PC-3 (cell line): ENCODE results near the gene PRIMA1. TPM values are rescaled to one million over a fixed set of nuclear protein-coding genes. Genes with fewer than 3 reads are reported as not detected.

Experiments
- ATAC-seq: fragments of 200-7000 bp; cut with Tn5 transposase; 2 replicates; pipeline ENCODE4 v1.9.1; 2020; ENCODE audit warnings: mild to moderate bottlenecking, moderate library complexity
- BruUV-seq: library from RNA; stranded (reverse); fragments of 400-500 nt; replicated peaks from 2 replicates; lab custom pipeline; 2021; lab: Mats Ljungman, UMichigan
- CTCF ChIA-PET: fragments of 300-600 bp; sonication (Branson Sonifier 250); formaldehyde crosslinking; loops from one replicate; lab custom pipeline; 2022; ENCODE audit warnings: antibody characterized with exemption; lab: Charles Lee
- POLR2A ChIA-PET: fragments of 300-600 bp; sonication (Branson Sonifier 250); formaldehyde crosslinking; loops from one replicate; lab custom pipeline; 2022; ENCODE audit warnings: antibody characterized with exemption; ENCODE audit not compliant: unreplicated experiment; lab: Charles Lee
- DNase-seq: peaks from one replicate; pipeline ENCODE4 v3.0.0-alpha.2; 2015
- H2AFZ ChIP-seq: fragments of 300-600 bp; sonication (generic); 2 replicates; pipeline ENCODE4 v1.6.0; 2016; ENCODE audit warnings: antibody characterized with exemption, low read length
- H3F3A ChIP-seq: fragments of 300-600 bp; sonication (generic); one replicate; pipeline ENCODE4 v1.6.0; 2017; ENCODE audit warnings: antibody characterized with exemption, low read length, control low read depth, mild to moderate bottlenecking; ENCODE audit not compliant: unreplicated experiment
- H3K27ac ChIP-seq: fragments of 300-600 bp; sonication (generic); 2 replicates; pipeline ENCODE4 v1.5.1; 2016; ENCODE audit warnings: mild to moderate bottlenecking, low read length
- H3K27me3 ChIP-seq: fragments of 300-600 bp; sonication (generic); 2 replicates; pipeline ENCODE4 v1.6.1; 2016; ENCODE audit warnings: low read length, mixed read lengths
- H3K36me3 ChIP-seq: fragments of 300-600 bp; sonication (generic); 2 replicates; pipeline ENCODE4 v1.6.1; 2016; ENCODE audit warnings: low read depth, mixed run types, low read length, mixed read lengths
- H3K4me1 ChIP-seq: fragments of 300-600 bp; sonication (generic); 2 replicates; pipeline ENCODE4 v1.5.1; 2016; ENCODE audit warnings: low read length; ENCODE audit not compliant: insufficient read depth
- H3K4me2 ChIP-seq: fragments of 300-600 bp; sonication (generic); 2 replicates; pipeline ENCODE4 v1.6.0; 2016; ENCODE audit warnings: low read length
- H3K4me3 ChIP-seq: fragments of 300-600 bp; sonication (generic); 2 replicates; pipeline ENCODE4 v1.5.1; 2016; ENCODE audit warnings: mild to moderate bottlenecking, low read length, mixed read lengths
- H3K79me2 ChIP-seq: fragments of 300-600 bp; sonication (generic); 2 replicates; pipeline ENCODE4 v1.6.1; 2017; ENCODE audit warnings: low read length, mixed read lengths
- H3K9ac ChIP-seq: fragments of 300-600 bp; sonication (generic); 2 replicates; pipeline ENCODE4 v1.6.0; 2016; ENCODE audit warnings: mild to moderate bottlenecking, low read length
- H3K9me2 ChIP-seq: fragments of 300-600 bp; sonication (generic); replicated peaks from 2 replicates; pipeline ENCODE4 v1.6.1; 2016; ENCODE audit warnings: mixed run types, low read length, mixed read lengths
- H3K9me3 ChIP-seq: fragments of 300-600 bp; sonication (generic); 2 replicates; pipeline ENCODE4 v1.6.1; 2016; ENCODE audit warnings: low read length, mixed read lengths
- H4K20me1 ChIP-seq: fragments of 300-600 bp; sonication (generic); 2 replicates; pipeline ENCODE4 v1.6.1; 2016; ENCODE audit warnings: low read length, mixed read lengths
- CTCF ChIP-seq: fragments of 300-600 bp; sonication (generic); conservative IDR thresholded peaks from 2 replicates; pipeline ENCODE4 v1.5.1; 2017; ENCODE audit warnings: antibody characterized with exemption, low read depth, mild to moderate bottlenecking, low read length
- EZH2 ChIP-seq: fragments of 300-600 bp; sonication (generic); IDR thresholded peaks from one replicate; pipeline ENCODE4 v1.6.1; 2017; ENCODE audit warnings: antibody characterized with exemption, mild to moderate bottlenecking, low read length; ENCODE audit not compliant: unreplicated experiment
- EZH2phosphoT487 ChIP-seq: fragments of 300-600 bp; sonication (generic); IDR thresholded peaks from 2 replicates; pipeline ENCODE4 v1.6.1; 2018; ENCODE audit warnings: mild to moderate bottlenecking, antibody characterized with exemption, low read length, borderline replicate concordance
- intact Hi-C: fragments of 100-400 bp; cut with micrococcal nuclease; formaldehyde crosslinking; loops from 2 replicates; pipeline ENCODE4 v1.9.0; 2023
- total RNA-seq: library from RNA; depleted of rRNA; stranded (reverse); fragments of >200 nt; gene quantifications from 2 replicates; pipeline ENCODE4 v1.2.3, GENCODE V29; 2014

The PRIMA1 gene
- total RNA-seq, 1 experiment from 2014 or later = 0.04 TPM

GRCh38 chr14:93778856-93779629, 9.2 kb downstream of the PRIMA1 start:
- CTCF ChIA-PET = no interaction called here
- ATAC-seq = no peak
- intact Hi-C loops = no loop called here

GRCh38 chr14:93778453-93778852, 9.8 kb downstream of the PRIMA1 start:
- no peak overlapping the region for H2AFZ ChIP-seq
- H3K27me3 ChIP-seq = peaks cover 20% of the 10 kb centered on the region; the same call in 1 of the 2 replicates
- H3K9me3 ChIP-seq = no peaks in the 10 kb centered on the region
- POLR2A ChIA-PET = no interaction called here
- H3K36me3 ChIP-seq = no peaks in the 10 kb centered on the region
- TF ChIP-seq EZH2phosphoT487 (no peak), EZH2 (no peak), CTCF (no peak)
- no peaks in the 10 kb centered on the region for H3K79me2 ChIP-seq
- CTCF ChIA-PET = no interaction called here
- H3K27ac ChIP-seq = no peak overlapping the region
- no peak overlapping the region for H3K9ac ChIP-seq
- ATAC-seq (no peak), DNase-seq (no peak)
- H4K20me1 ChIP-seq = no peaks in the 10 kb centered on the region
- no peak overlapping the region for H3K4me2 ChIP-seq
- no peaks in the 10 kb centered on the region for H3F3A ChIP-seq
- no peak overlapping the region for H3K4me3 ChIP-seq
- H3K4me1 ChIP-seq = no peaks in the 10 kb centered on the region
- no peaks in the 10 kb centered on the region for H3K9me2 ChIP-seq
- BruUV-seq = no TSS peak
- intact Hi-C loops = no loop called here

More at GRCh38 chr14:93778856-93779629, 9.2 kb downstream of the PRIMA1 start:
- Histone ChIP-seq H3K9ac (no peak overlapping the region), H2AFZ (no peak overlapping the region), H3K4me2 (no peak overlapping the region), H4K20me1 (no peaks in the 10 kb centered on the region), H3K27me3 (peaks cover 20% of the 10 kb centered on the region; the same call in 1 of the 2 replicates), H3K36me3 (no peaks in the 10 kb centered on the region), H3K4me1 (no peaks in the 10 kb centered on the region), H3K9me2 (no peaks in the 10 kb centered on the region), H3F3A (no peaks in the 10 kb centered on the region), H3K27ac (no peak overlapping the region), H3K9me3 (no peaks in the 10 kb centered on the region), H3K4me3 (no peak overlapping the region), H3K79me2 (no peaks in the 10 kb centered on the region)
- TF ChIP-seq EZH2phosphoT487 (no peak), EZH2 (no peak), CTCF (no peak)
- no peak for DNase-seq
- POLR2A ChIA-PET = no interaction called here
- BruUV-seq = no TSS peak

- no peaks in the 10 kb centered on the region for H4K20me1 ChIP-seq
- TF ChIP-seq EZH2 (no peak), CTCF (no peak), EZH2phosphoT487 (no peak)
- H3K9me2 ChIP-seq = no peaks in the 10 kb centered on the region
- no TSS peak for BruUV-seq
- no peak overlapping the region for H3K27ac ChIP-seq
- ATAC-seq = no peak
- DNase-seq = no peak
- intact Hi-C loops = no loop called here
- H3K9me3 ChIP-seq = no peaks in the 10 kb centered on the region
- no peaks in the 10 kb centered on the region for H3K36me3 ChIP-seq
- no peaks in the 10 kb centered on the region for H3K4me1 ChIP-seq
- no peaks in the 10 kb centered on the region for H3K79me2 ChIP-seq
- H3K4me3 ChIP-seq = no peak overlapping the region
- no peak overlapping the region for H2AFZ ChIP-seq
- no peaks in the 10 kb centered on the region for H3F3A ChIP-seq
- ChIA-PET CTCF (no interaction called here), POLR2A (no interaction called here)
- no peak overlapping the region for H3K4me2 ChIP-seq
- no peak overlapping the region for H3K9ac ChIP-seq
- peaks cover 25% of the 10 kb centered on the region; the same call in 1 of the 2 replicates for H3K27me3 ChIP-seq
Measured at GRCh38 chr14:93775744-93776143, 12.5 kb downstream of the PRIMA1 start.
